OCI-LY7 (cell line): ENCODE measurements around the gene NUTM1. TPM values are rescaled to one million over a fixed set of nuclear protein-coding genes. Genes with fewer than 3 reads are reported as not detected.
"Not testable (repeated sequence)": the region's sequence is repeated elsewhere in the genome, so short reads cannot be mapped to it uniquely, and the experiment has no call there.

ENCODE experiments used
- BruUV-seq: library from RNA; stranded (reverse); fragments of 400-500 nt; replicated peaks from 2 replicates; lab custom pipeline; 2021; lab: Mats Ljungman, UMichigan
- CTCF ChIA-PET: fragments of 300-600 bp; sonication (Branson Sonifier 250); formaldehyde crosslinking; loops from one replicate; lab custom pipeline; 2022; ENCODE audit warnings: antibody characterized with exemption; ENCODE audit not compliant: unreplicated experiment; lab: Charles Lee
- POLR2A ChIA-PET: fragments of 300-600 bp; sonication (Branson Sonifier 250); formaldehyde crosslinking; loops from one replicate; lab custom pipeline; 2022; ENCODE audit warnings: antibody characterized with exemption; lab: Charles Lee
- DNase-seq: peaks from one replicate; pipeline ENCODE4 v3.0.0-alpha.2; 2015; ENCODE audit warnings: low spot score
- H2AFZ ChIP-seq: fragments of 200-600 bp; sonication (generic), shearing (Covaris generic); 2 replicates; pipeline ENCODE4 v1.6.1; 2014; ENCODE audit warnings: mild to moderate bottlenecking, antibody characterized with exemption, low read length, moderate library complexity
- H3K27ac ChIP-seq: fragments of 200-600 bp; sonication (generic); 2 replicates; pipeline ENCODE4 v1.5.1; 2014; ENCODE audit warnings: mixed run types, low read depth, mild to moderate bottlenecking, moderate library complexity, low read length, inconsistent platforms; ENCODE audit not compliant: poor library complexity, severe bottlenecking
- H3K36me3 ChIP-seq: fragments of 200-600 bp; sonication (generic); 2 replicates; pipeline ENCODE4 v1.6.1; 2014; ENCODE audit warnings: mild to moderate bottlenecking, antibody characterized with exemption, low read length, moderate library complexity, mixed read lengths; ENCODE audit not compliant: insufficient read depth
- H3K4me1 ChIP-seq: fragments of 200-600 bp; sonication (generic); 2 replicates; pipeline ENCODE4 v1.5.1; 2014; ENCODE audit warnings: mild to moderate bottlenecking, low read length; ENCODE audit not compliant: insufficient read depth, poor library complexity, severe bottlenecking
- H3K4me2 ChIP-seq: fragments of 200-600 bp; sonication (generic); 2 replicates; pipeline ENCODE4 v1.6.1; 2014; ENCODE audit warnings: mild to moderate bottlenecking, low read length
- H3K4me3 ChIP-seq: fragments of 200-600 bp; sonication (generic); 2 replicates; pipeline ENCODE4 v1.5.1; 2014; ENCODE audit warnings: mild to moderate bottlenecking, low read depth, low read length; ENCODE audit not compliant: poor library complexity, severe bottlenecking
- H3K79me2 ChIP-seq: fragments of 200-600 bp; sonication (generic); 2 replicates; pipeline ENCODE4 v1.6.1; 2016; ENCODE audit warnings: low read depth, mild to moderate bottlenecking, low read length, moderate library complexity, mixed read lengths; ENCODE audit not compliant: insufficient read depth
- H3K9me2 ChIP-seq: fragments of 200-600 bp; sonication (generic); 2 replicates; pipeline ENCODE4 v1.6.1; 2016; ENCODE audit warnings: mild to moderate bottlenecking, low read length, mixed read lengths; ENCODE audit not compliant: insufficient read depth
- H3K9me3 ChIP-seq: fragments of 200-600 bp; sonication (generic); 2 replicates; pipeline ENCODE4 v1.6.1; 2014; ENCODE audit warnings: mild to moderate bottlenecking, mixed run types, low read length, mixed read lengths
- H4K20me1 ChIP-seq: fragments of 200-600 bp; sonication (generic); 2 replicates; pipeline ENCODE4 v1.6.1; 2014; ENCODE audit warnings: mild to moderate bottlenecking, antibody characterized with exemption, low read length, moderate library complexity, mixed read lengths; ENCODE audit not compliant: insufficient read depth
- CTCF ChIP-seq: fragments of 200-600 bp; sonication (generic); conservative IDR thresholded peaks from 2 replicates; pipeline ENCODE4 v1.5.1; 2014; ENCODE audit warnings: mild to moderate bottlenecking, antibody characterized with exemption, low read length, moderate library complexity, mixed read lengths
- EZH2phosphoT487 ChIP-seq: fragments of 200-600 bp; sonication (generic); IDR thresholded peaks from 2 replicates; pipeline ENCODE4 v1.6.1; 2018; ENCODE audit warnings: low read depth, borderline replicate concordance, mild to moderate bottlenecking, mixed run types, antibody characterized with exemption, low read length, moderate library complexity, mixed read lengths
- intact Hi-C: fragments of 100-400 bp; cut with micrococcal nuclease; formaldehyde crosslinking; loops from one replicate; pipeline ENCODE4 v1.10.0; 2022; ENCODE audit not compliant: unreplicated experiment
- total RNA-seq, 2 experiments: library from RNA; depleted of rRNA in 1 of 2; stranded (reverse); fragments of >200 nt in 1 of 2; shearing (Covaris generic) in 1 of 2; gene quantifications; 2 replicates each; pipeline ENCODE4 v1.2.3, GENCODE V29; 2014 to 2022

The NUTM1 gene
- total RNA-seq, 2 experiments from 2014 or later: not detected

- ChIA-PET CTCF (no interaction called here), POLR2A (no interaction called here)
- Histone ChIP-seq H2AFZ (no peak overlapping the region), H3K36me3 (no peaks in the 10 kb centered on the region), H4K20me1 (no peaks in the 10 kb centered on the region), H3K4me1 (no peaks in the 10 kb centered on the region), H3K27ac (no peak overlapping the region), H3K9me2 (no peaks in the 10 kb centered on the region), H3K4me2 (no peak overlapping the region), H3K4me3 (no peak overlapping the region), H3K9me3 (no peaks in the 10 kb centered on the region), H3K79me2 (no peaks in the 10 kb centered on the region)
- intact Hi-C loops: loop anchor here (5.0 kb wide), 1 partner anchor 133 kb away; no protein-coding TSS in a partner anchor
- TF ChIP-seq EZH2phosphoT487 (no peak), CTCF (no peak)
- no peak for DNase-seq
- no TSS peak for BruUV-seq
These were observed 31.7 kb downstream of the NUTM1 start for GRCh38 chr15:34374816-34375215.

- H3K79me2 ChIP-seq, H3K36me3 ChIP-seq, H3K9me3 ChIP-seq, H3K4me3 ChIP-seq, DNase-seq, H4K20me1 ChIP-seq, intact Hi-C loops, H3K9me2 ChIP-seq, H2AFZ ChIP-seq, POLR2A ChIA-PET, CTCF ChIA-PET, H3K4me2 ChIP-seq, H3K27ac ChIP-seq, BruUV-seq, H3K4me1 ChIP-seq: not testable (repeated sequence)
These were observed 32.4 kb downstream of the NUTM1 start for GRCh38 chr15:34375541-34375940.

GRCh38 chr15:34376856-34377255 is 33.7 kb downstream of the NUTM1 start:
- H4K20me1 ChIP-seq: no peaks in the 10 kb centered on the region
- ChIA-PET CTCF (no interaction called here), POLR2A (no interaction called here)
- no peak overlapping the region for H3K4me3 ChIP-seq
- no peaks in the 10 kb centered on the region for H3K4me1 ChIP-seq
- H3K4me2 ChIP-seq: no peak overlapping the region
- no peaks in the 10 kb centered on the region for H3K9me3 ChIP-seq
- TF ChIP-seq EZH2phosphoT487: no peak
- no peak for TF ChIP-seq CTCF
- no peak overlapping the region for H3K27ac ChIP-seq
- BruUV-seq: no TSS peak
- no peaks in the 10 kb centered on the region for H3K9me2 ChIP-seq
- intact Hi-C loops: no loop called here
- DNase-seq: no peak
- no peaks in the 10 kb centered on the region for H3K79me2 ChIP-seq
- H2AFZ ChIP-seq: no peak overlapping the region
- H3K36me3 ChIP-seq: no peaks in the 10 kb centered on the region

- H3K79me2 ChIP-seq, H3K36me3 ChIP-seq, H3K9me3 ChIP-seq, H3K4me3 ChIP-seq, H4K20me1 ChIP-seq, H3K4me2 ChIP-seq, CTCF ChIA-PET, H3K27ac ChIP-seq, POLR2A ChIA-PET, H2AFZ ChIP-seq, H3K9me2 ChIP-seq, intact Hi-C loops, H3K4me1 ChIP-seq, BruUV-seq, DNase-seq: not testable (repeated sequence)
These were observed 37.4 kb downstream of the NUTM1 start for GRCh38 chr15:34380491-34380890.

- H4K20me1 ChIP-seq, DNase-seq, intact Hi-C loops, POLR2A ChIA-PET, H3K36me3 ChIP-seq, H3K4me2 ChIP-seq, H3K27ac ChIP-seq, H3K4me3 ChIP-seq, BruUV-seq, H2AFZ ChIP-seq, H3K79me2 ChIP-seq, H3K9me3 ChIP-seq, H3K4me1 ChIP-seq, H3K9me2 ChIP-seq, CTCF ChIA-PET: not testable (repeated sequence)
These were observed 38.9 kb downstream of the NUTM1 start for GRCh38 chr15:34381829-34382521.
